HG03139 (cell line): Measurements from ENCODE around the gene CTDSP2.
"Not testable (repeated sequence)": the region's sequence is repeated elsewhere in the genome, so short reads cannot be mapped to it uniquely, and the experiment has no call there.

Source experiments
- ATAC-seq: cut with Tn5 transposase; IDR thresholded peaks from one replicate; pipeline ENCODE4 v1.9.1; 2021; ENCODE audit not compliant: unreplicated experiment

The CTDSP2 gene

GRCh38 chr12:57846577-57847319 is at the start of gene CTDSP2:
Gene CTDSP2 (minus strand): TSS chr12:57846729. CDS start chr12:57846435, 294 bp downstream.
- ATAC-seq, result peak; percentile 29

GRCh38 chr12:57896115-57896433 is 49.5 kb upstream of the CTDSP2 start:
- no peak for ATAC-seq

DNA sequence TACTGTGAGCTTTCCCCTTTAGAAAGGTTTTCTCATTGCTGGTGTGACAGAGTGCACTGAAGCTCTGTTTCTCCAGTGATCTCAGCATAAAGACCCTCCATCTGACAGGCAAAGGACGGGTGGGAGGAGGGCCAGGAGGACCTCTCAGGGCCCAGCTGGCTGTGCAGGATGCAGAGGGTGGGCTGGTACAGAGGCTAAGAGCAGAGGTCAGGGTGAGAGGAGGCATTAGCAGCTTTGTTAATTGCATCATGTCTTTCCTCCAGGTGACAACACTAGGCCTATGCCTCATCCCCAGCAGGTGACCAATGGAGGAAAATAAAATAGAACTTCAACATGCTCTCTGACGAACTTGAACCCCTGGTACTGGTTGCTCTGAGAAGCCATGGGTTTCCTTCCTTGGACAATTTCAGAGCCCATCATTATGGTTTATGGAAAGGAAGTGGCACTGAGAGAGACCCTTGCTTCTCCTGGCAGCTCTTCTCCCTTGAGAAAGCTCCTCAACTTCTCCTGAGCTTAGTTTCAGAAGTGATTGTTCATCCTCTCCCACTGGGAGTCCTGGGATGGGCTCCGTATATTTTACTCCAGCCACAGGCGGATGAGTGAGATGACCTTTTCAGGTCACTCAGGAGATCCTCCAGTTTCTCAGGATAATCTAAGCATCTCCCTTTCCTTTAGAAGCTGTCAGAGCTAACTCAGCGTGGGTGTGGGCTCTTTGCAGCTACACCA is 49.0 kb upstream of the CTDSP2 start:
- ATAC-seq, result no peak

DNA sequence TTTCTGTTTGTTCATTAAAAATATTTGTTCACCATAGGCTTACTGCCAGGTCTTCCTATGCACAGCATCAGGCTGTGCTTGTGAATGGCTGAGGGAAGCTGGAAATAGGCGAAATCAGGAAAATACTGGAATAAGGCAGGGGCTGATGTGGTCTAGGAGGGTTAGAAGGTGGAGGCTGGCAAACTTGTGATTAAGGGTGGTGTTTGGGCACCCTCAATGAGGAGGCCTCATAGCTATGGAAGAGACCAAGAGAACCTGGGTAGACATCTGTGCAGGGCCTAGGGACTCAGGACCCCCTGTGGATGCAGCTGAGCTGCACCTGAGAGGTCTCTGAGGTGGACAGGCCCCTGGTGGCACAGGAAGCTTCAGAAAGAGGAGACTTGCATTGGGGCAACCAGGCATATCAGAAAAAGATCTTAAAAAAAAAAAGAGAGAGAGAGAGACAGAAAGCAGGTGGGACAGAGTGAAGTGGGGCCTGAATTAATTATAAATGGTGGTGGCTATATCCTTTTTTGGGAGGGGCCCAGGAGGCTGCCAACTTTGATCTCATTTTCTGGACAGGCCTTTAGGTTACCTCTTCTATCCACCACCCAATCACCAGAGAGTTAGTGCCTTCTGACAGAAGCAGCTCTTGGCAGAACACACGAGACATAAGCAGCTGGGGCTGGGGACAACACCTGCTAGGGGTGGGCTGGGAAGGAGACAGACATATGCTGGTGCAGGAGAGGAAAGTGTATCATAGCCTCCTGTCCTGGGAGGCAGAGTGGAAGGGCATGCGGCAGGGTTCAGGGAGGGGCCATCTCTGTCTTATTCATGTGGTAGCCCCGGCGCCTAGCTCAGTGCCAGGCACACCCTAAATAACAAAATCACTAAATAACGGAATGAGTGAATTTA is 48.1 kb upstream of the CTDSP2 start:
- ATAC-seq, result no peak

DNA sequence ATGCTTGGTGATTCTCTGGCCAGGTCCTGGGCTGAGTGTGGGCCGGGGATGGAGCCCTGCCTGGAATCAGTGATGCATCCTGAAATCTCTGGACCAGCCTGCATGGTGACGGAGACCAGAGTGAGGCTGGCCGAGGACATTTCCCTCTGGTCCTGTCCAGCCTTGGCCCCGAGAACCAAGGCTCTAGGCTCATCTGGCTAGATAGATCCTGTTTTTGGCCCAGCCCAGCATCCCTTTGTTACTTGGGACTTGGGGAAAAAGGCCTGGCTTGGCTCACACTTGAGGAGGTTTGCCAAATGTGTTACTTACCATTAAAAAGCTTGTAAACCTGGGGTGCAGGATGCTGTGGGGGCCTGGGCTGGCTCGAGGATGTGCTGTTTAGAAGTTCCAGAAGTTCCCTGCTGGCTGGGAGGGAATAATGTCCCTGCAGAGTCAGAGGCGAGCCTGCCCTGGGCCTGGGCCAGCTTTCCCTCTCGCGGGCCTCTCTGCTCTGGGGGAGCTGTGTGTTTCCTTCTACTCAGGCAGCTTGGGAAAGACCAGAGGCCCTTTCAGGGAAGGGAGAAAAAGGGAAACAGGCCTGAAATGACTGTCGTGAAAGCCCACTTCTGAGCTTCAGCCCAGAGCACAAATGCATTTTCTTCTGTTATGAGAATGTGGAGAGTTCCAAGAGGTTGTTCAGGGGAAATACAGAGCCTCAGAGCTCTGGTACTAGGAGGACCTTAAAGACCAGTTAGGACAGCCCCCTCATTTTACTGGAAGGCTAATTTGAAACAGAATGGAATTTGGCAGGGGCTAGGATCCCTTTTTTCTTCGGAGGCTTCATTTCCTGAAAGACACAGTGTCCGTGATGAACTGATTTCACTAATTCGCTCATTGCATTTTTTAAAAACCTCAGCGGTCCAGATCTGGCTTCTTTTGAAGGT is 47.2 kb upstream of the CTDSP2 start:
- no peak for ATAC-seq

GRCh38 chr12:57892232-57892972 is 45.9 kb upstream of the CTDSP2 start:
- no peak for ATAC-seq

DNA sequence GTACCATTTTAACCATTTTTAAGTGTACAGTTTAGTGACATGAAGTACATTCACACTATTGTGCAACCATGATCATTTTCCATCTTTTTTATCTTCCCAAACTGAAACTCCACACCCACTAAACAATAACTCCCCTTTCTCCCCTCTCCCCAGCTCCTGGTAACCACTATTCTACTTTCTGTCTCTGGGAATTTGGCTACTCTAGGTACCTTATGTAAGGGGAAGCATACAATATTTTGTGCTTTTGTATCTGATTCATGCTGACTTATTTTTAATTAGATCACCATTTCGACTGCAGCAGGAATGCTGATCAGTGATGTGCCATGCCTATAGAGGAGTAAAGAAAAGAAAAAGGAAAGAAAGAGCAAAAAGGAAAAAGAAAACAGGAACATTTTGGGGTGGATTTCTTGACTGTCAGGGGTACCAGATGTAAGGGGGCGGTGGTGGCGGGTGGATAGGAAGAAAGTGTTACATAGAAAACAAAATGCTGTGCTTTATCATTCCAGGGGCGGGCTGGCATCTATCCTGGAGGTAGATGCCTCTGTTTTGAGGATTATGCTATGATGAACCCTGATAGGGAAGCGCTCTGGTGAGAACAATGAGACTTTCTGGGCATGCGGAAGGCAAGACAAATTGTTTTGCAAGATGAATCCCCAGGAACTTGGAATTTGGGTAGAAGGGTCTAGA is 45.2 kb upstream of the CTDSP2 start:
- ATAC-seq, result no peak

DNA sequence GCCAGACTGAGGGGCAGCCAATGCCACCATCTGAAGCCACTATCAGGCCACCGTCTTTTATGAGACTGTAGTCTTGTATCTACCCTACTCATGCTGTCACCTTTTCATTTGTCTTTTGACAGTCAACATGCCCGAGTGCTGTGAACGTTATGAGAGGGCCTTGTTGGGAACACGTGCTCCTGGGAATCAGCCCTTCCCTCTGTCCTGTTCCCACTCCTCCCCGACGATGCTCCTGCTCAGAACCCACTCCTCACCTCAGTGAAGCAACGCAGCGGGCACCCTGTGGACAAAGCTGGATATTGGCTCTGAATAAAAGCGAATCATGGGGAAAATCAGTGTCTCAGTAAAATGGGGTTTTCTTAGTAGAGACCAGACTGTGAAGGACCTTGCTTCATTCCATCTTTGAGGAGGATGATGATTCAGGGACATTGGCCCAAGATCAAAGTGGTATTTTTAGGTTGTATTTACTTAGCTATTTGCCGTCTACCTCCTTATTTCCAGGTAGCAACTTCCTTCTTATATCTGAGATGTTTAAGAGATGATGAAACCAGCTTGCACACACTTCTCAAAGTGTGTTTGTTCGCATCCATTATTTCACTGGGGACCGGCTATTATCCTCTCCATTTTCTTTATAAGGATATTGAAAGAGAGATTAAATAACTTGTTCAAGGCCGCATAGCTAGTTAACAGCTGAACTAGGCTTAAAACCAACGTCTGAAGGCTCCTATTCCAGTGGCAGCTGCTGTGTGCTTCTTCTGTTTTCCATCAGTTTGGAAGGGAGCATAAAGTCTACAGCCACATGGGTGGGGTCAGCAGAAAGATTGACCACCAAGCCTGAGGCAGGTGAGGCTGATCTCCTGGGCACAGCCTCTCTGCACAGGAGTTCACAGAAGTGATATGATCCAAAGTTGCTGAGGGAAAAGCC is 43.9 kb upstream of the CTDSP2 start:
- ATAC-seq, result no peak

- ATAC-seq, result no peak
Measured at GRCh38 chr12:57889500-57889989, 43.0 kb upstream of the CTDSP2 start.

GRCh38 chr12:57888409-57889157 is 42.1 kb upstream of the CTDSP2 start:
- no peak for ATAC-seq

GRCh38 chr12:57887631-57888408 is 41.3 kb upstream of the CTDSP2 start:
- ATAC-seq, result no peak

DNA sequence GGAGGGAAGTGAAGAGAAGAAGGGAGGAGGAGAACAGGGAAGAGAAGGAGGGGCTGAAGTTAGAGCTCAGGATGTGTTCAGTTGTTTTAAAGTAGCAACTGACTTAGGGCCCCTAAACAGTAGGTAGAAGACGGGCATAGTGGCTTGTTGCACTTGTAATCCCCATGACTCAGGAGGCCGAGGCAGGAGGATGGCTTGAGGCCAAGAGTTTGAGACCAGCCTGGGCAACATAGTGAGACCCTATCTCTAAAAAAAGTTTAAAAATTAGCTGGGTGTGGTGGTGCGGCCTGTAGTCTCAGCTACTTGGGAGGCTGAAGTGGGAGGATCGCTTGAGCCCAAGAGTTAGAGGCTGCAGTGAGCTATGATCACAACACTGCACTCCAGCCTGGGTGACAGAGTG is 40.4 kb upstream of the CTDSP2 start:
- ATAC-seq, result not testable (repeated sequence)

DNA sequence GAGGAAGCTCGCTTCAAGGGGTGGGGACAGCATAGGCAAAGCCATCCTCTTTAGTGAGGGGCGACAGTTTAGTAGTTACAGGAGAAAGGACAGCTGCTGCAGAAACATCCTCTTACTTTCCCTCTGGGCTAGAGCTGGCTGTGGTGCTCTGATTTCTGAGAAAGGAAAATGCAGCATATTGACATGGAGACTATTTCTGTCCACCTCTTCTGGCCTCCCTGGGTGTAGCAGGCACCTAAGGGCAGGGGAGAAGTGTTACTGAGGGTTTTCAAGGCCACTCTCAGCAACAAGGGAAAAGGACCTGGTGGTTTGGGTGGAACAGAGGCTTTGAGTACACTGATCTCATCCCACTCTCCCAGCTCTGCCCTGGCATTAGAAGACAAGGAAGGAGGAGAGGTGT is 40.0 kb upstream of the CTDSP2 start:
- ATAC-seq, result no peak

DNA sequence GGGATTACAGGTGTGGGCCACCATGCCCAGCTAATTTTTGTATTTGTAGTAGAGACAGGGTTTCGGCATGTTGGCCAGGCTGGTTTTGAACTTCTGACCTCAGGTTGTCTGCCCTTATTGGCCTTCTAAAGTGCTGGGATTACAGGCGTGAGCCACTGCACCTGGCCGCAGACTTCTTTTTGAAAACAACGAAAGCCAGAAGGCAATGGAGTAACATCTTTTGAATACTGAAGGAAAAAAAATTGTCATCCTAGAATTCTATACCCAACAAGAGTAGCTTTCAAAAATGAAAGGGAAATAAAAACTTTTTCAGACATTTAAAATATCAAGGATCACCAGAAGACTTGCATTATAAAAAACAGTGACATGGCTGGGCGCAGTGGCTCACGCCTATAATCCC is 38.7 kb upstream of the CTDSP2 start:
- no peak for ATAC-seq

GRCh38 chr12:57883700-57884099 is 37.2 kb upstream of the CTDSP2 start:
- ATAC-seq, result no peak

DNA sequence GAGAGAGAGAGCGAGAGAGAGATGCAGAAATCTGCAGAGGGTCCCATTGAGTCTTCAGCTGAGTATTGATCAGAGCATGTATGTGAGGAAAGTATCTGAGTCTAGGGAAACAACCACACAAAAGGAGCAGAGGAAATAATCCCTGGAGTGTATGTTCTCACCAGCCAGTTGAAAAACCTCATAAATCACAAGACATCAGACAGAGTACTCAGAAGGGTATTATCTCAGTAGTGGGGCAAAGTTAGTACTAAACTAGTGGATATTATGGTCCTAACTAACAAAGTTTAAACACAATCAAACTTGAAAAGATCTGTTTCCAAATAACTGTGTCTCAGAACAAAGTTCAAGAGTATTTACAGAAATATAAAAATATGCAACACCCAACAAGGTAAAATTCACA is 36.5 kb upstream of the CTDSP2 start:
- no peak for ATAC-seq

DNA sequence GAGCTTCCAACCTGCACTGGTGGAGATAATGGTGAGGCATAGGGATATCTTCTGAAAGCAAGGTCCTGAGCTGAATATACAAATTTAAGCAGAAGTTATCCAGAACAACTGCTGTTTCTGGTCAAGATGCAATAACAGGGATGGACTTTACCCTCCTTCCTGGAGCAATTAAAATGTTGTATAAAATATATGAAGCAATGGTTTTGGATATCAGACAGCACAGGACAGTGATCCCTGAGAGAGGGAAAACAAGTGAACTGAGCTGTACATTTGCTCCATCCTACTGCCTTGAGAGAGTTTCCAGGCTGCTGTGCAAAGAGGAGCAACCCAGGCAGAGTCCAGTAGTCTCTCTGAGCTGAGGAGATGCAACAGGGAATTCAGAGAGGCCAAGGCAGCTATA is 36.0 kb upstream of the CTDSP2 start:
- ATAC-seq, result no peak
